ENCODE data around the gene FOSL1.

FOSL1 gene

GRCh38 chr11:65871811-65872548, 28.2 kb downstream of the FOSL1 start:
- peaks cover 10% of the 10 kb centered on the region for H3K4me1 ChIP-seq (ENCODE audit: insufficient read depth, low read length, severe bottlenecking)
- H3K9me2 ChIP-seq (ENCODE audit: low read depth, low read length), result no peaks in the 10 kb centered on the region
- no peak overlapping the region for H3K27ac ChIP-seq (ENCODE audit: low read depth, low read length, poor library complexity, severe bottlenecking)
- H3K9ac ChIP-seq (ENCODE audit: low read length), result no peak overlapping the region
- no peak overlapping the region for H3K4me2 ChIP-seq (ENCODE audit: low read length)
- H3K79me2 ChIP-seq (ENCODE audit: insufficient read depth, low read length), result no peaks in the 10 kb centered on the region
- no peaks in the 10 kb centered on the region for H3K9me3 ChIP-seq (ENCODE audit: low read length)
- H3K27me3 ChIP-seq (ENCODE audit: insufficient read depth, low read length), result peaks cover 3% of the 10 kb centered on the region; the same call in 1 of the 2 replicates
- H3K36me3 ChIP-seq (ENCODE audit: insufficient read depth, low read length), result peaks cover 5% of the 10 kb centered on the region
- TF ChIP-seq CTCF (IDR thresholded peaks at IDR 0.05; ENCODE audit: low read length), result no peak
- no peak for TF ChIP-seq EZH2 (IDR thresholded peaks at IDR 0.05; ENCODE audit: borderline replicate concordance, low read length)
- H3K4me3 ChIP-seq (ENCODE audit: low read depth, low read length, poor library complexity, severe bottlenecking), result no peak overlapping the region
- H2AFZ ChIP-seq (ENCODE audit: low read length), result no peak overlapping the region
- H4K20me1 ChIP-seq (ENCODE audit: insufficient read depth, low read length), result no peaks in the 10 kb centered on the region
- H3F3A ChIP-seq (ENCODE audit: insufficient read depth, low read length), result no peaks in the 10 kb centered on the region

- Histone ChIP-seq H3K27me3 (ENCODE audit: insufficient read depth, low read length) (peaks cover 3% of the 10 kb centered on the region; the same call in 1 of the 2 replicates), H3K9me3 (ENCODE audit: low read length) (no peaks in the 10 kb centered on the region), H3F3A (ENCODE audit: insufficient read depth, low read length) (no peaks in the 10 kb centered on the region), H4K20me1 (ENCODE audit: insufficient read depth, low read length) (no peaks in the 10 kb centered on the region), H3K27ac (ENCODE audit: low read depth, low read length, poor library complexity, severe bottlenecking) (no peak overlapping the region), H3K9ac (ENCODE audit: low read length) (no peak overlapping the region), H3K36me3 (ENCODE audit: insufficient read depth, low read length) (peaks cover 15% of the 10 kb centered on the region), H2AFZ (ENCODE audit: low read length) (no peak overlapping the region), H3K79me2 (ENCODE audit: insufficient read depth, low read length) (no peaks in the 10 kb centered on the region), H3K4me1 (ENCODE audit: insufficient read depth, low read length, severe bottlenecking) (peaks cover 10% of the 10 kb centered on the region), H3K4me3 (ENCODE audit: low read depth, low read length, poor library complexity, severe bottlenecking) (no peak overlapping the region), H3K9me2 (ENCODE audit: low read depth, low read length) (no peaks in the 10 kb centered on the region), H3K4me2 (ENCODE audit: low read length) (no peak overlapping the region)
- TF ChIP-seq EZH2 (IDR thresholded peaks at IDR 0.05; ENCODE audit: borderline replicate concordance, low read length) (no peak), CTCF (IDR thresholded peaks at IDR 0.05; ENCODE audit: low read length) (no peak)
These were observed 29.2 kb downstream of the FOSL1 start for GRCh38 chr11:65870706-65871681.

GRCh38 chr11:65870307-65870658, 29.9 kb downstream of the FOSL1 start:
- H3F3A ChIP-seq (ENCODE audit: insufficient read depth, low read length), result no peaks in the 10 kb centered on the region
- no peak overlapping the region for H3K4me3 ChIP-seq (ENCODE audit: low read depth, low read length, poor library complexity, severe bottlenecking)
- H3K27me3 ChIP-seq (ENCODE audit: insufficient read depth, low read length), result peaks cover 3% of the 10 kb centered on the region; the same call in 1 of the 2 replicates
- no peak overlapping the region for H3K9ac ChIP-seq (ENCODE audit: low read length)
- no peak overlapping the region for H2AFZ ChIP-seq (ENCODE audit: low read length)
- no peaks in the 10 kb centered on the region for H4K20me1 ChIP-seq (ENCODE audit: insufficient read depth, low read length)
- H3K79me2 ChIP-seq (ENCODE audit: insufficient read depth, low read length), result no peaks in the 10 kb centered on the region
- H3K9me3 ChIP-seq (ENCODE audit: low read length), result no peaks in the 10 kb centered on the region
- no peak overlapping the region for H3K27ac ChIP-seq (ENCODE audit: low read depth, low read length, poor library complexity, severe bottlenecking)
- H3K9me2 ChIP-seq (ENCODE audit: low read depth, low read length), result no peaks in the 10 kb centered on the region
- TF ChIP-seq CTCF (IDR thresholded peaks at IDR 0.05; ENCODE audit: low read length) (no peak), EZH2 (IDR thresholded peaks at IDR 0.05; ENCODE audit: borderline replicate concordance, low read length) (no peak)
- no peak overlapping the region for H3K4me2 ChIP-seq (ENCODE audit: low read length)
- H3K36me3 ChIP-seq (ENCODE audit: insufficient read depth, low read length), result peaks cover 22% of the 10 kb centered on the region
- H3K4me1 ChIP-seq (ENCODE audit: insufficient read depth, low read length, severe bottlenecking), result peaks cover 10% of the 10 kb centered on the region
